ENCODE results near the gene ADCY1.

ADCY1 gene

GRCh38 chr7:45592230-45592991 lies 18.2 kb downstream of the ADCY1 start:
- Histone ChIP-seq H3K9me3 (no peaks in the 10 kb centered on the region), H4K20me1 (no peaks in the 10 kb centered on the region), H3K9ac (no peak overlapping the region), H3K27me3 (no peaks in the 10 kb centered on the region), H3K4me2 (no peak overlapping the region), H3K36me3 (no peaks in the 10 kb centered on the region), H3K4me3 (no peak overlapping the region), H3K27ac (no peak overlapping the region), H3K4me1 (no peaks in the 10 kb centered on the region)
- TF ChIP-seq Cebpa-rat (IDR thresholded peaks at IDR 0.05), result no peak

GRCh38 chr7:45593121-45593541 lies 19.0 kb downstream of the ADCY1 start:
- no peak for TF ChIP-seq Cebpa-rat (IDR thresholded peaks at IDR 0.05)
- Histone ChIP-seq H3K4me2 (no peak overlapping the region), H3K4me1 (no peaks in the 10 kb centered on the region), H3K27me3 (no peaks in the 10 kb centered on the region), H3K4me3 (no peak overlapping the region), H3K9ac (no peak overlapping the region), H3K36me3 (no peaks in the 10 kb centered on the region), H3K9me3 (no peaks in the 10 kb centered on the region), H3K27ac (no peak overlapping the region), H4K20me1 (no peaks in the 10 kb centered on the region)

GRCh38 chr7:45593877-45594276 lies 19.7 kb downstream of the ADCY1 start:
- H3K9me3 ChIP-seq, result no peaks in the 10 kb centered on the region
- no peak overlapping the region for H3K4me2 ChIP-seq
- H3K9ac ChIP-seq, result no peak overlapping the region
- H3K27me3 ChIP-seq, result no peaks in the 10 kb centered on the region
- no peak for TF ChIP-seq Cebpa-rat (IDR thresholded peaks at IDR 0.05)
- no peaks in the 10 kb centered on the region for H3K36me3 ChIP-seq
- no peak overlapping the region for H3K4me3 ChIP-seq
- H4K20me1 ChIP-seq, result no peaks in the 10 kb centered on the region
- no peak overlapping the region for H3K27ac ChIP-seq
- H3K4me1 ChIP-seq, result no peaks in the 10 kb centered on the region

GRCh38 chr7:45594745-45595535 lies 20.8 kb downstream of the ADCY1 start:
- Histone ChIP-seq H3K36me3 (no peaks in the 10 kb centered on the region), H3K9ac (no peak overlapping the region), H3K27ac (no peak overlapping the region), H3K4me1 (no peaks in the 10 kb centered on the region), H3K27me3 (no peaks in the 10 kb centered on the region), H3K4me2 (no peak overlapping the region), H4K20me1 (no peaks in the 10 kb centered on the region), H3K4me3 (no peak overlapping the region), H3K9me3 (no peaks in the 10 kb centered on the region)
- no peak for TF ChIP-seq Cebpa-rat (IDR thresholded peaks at IDR 0.05)

GRCh38 chr7:45595809-45596664 lies 21.9 kb downstream of the ADCY1 start:
- Histone ChIP-seq H3K9ac (no peak overlapping the region), H4K20me1 (no peaks in the 10 kb centered on the region), H3K27ac (no peak overlapping the region), H3K4me3 (no peak overlapping the region), H3K9me3 (no peaks in the 10 kb centered on the region), H3K36me3 (no peaks in the 10 kb centered on the region), H3K4me1 (peaks cover 7% of the 10 kb centered on the region), H3K27me3 (no peaks in the 10 kb centered on the region), H3K4me2 (no peak overlapping the region)
- no peak for TF ChIP-seq Cebpa-rat (IDR thresholded peaks at IDR 0.05)

GRCh38 chr7:45596665-45597095 lies 22.5 kb downstream of the ADCY1 start:
- Histone ChIP-seq H3K27me3 (no peaks in the 10 kb centered on the region), H3K4me1 (peaks cover 10% of the 10 kb centered on the region)

GRCh38 chr7:45597286-45597984 lies 23.3 kb downstream of the ADCY1 start:
- no peak overlapping the region for H3K4me3 ChIP-seq
- TF ChIP-seq Cebpa-rat (IDR thresholded peaks at IDR 0.05), result no peak
- H3K27ac ChIP-seq, result no peak overlapping the region
- no peaks in the 10 kb centered on the region for H3K27me3 ChIP-seq
- H3K36me3 ChIP-seq, result no peaks in the 10 kb centered on the region
- peaks cover 10% of the 10 kb centered on the region for H3K4me1 ChIP-seq
- no peak overlapping the region for H3K4me2 ChIP-seq
- H3K9ac ChIP-seq, result no peak overlapping the region
- no peaks in the 10 kb centered on the region for H4K20me1 ChIP-seq
- no peaks in the 10 kb centered on the region for H3K9me3 ChIP-seq

More at GRCh38 chr7:45596665-45597095, 22.5 kb downstream of the ADCY1 start:
- H3K4me2 ChIP-seq, result no peak overlapping the region
- H3K4me3 ChIP-seq, result no peak overlapping the region
- no peak overlapping the region for H3K27ac ChIP-seq
- H4K20me1 ChIP-seq, result no peaks in the 10 kb centered on the region
- H3K9ac ChIP-seq, result no peak overlapping the region
- no peak for TF ChIP-seq Cebpa-rat (IDR thresholded peaks at IDR 0.05)
- H3K9me3 ChIP-seq, result no peaks in the 10 kb centered on the region
- no peaks in the 10 kb centered on the region for H3K36me3 ChIP-seq

GRCh38 chr7:45598886-45599520 lies 24.8 kb downstream of the ADCY1 start:
- H3K9me3 ChIP-seq, result no peaks in the 10 kb centered on the region
- TF ChIP-seq Cebpa-rat (IDR thresholded peaks at IDR 0.05), result no peak
- H3K9ac ChIP-seq, result no peak overlapping the region
- H3K27me3 ChIP-seq, result no peaks in the 10 kb centered on the region
- no peak overlapping the region for H3K4me2 ChIP-seq
- no peaks in the 10 kb centered on the region for H3K36me3 ChIP-seq
- no peak overlapping the region for H3K27ac ChIP-seq
- no peaks in the 10 kb centered on the region for H4K20me1 ChIP-seq
- no peak overlapping the region for H3K4me3 ChIP-seq
- H3K4me1 ChIP-seq, result peaks cover 10% of the 10 kb centered on the region

All from BLaER1 (cell line).